Small intestine (tissue), 7 donors: ENCODE measurements around the gene OSBPL3. TPM values are rescaled to one million over a fixed set of nuclear protein-coding genes. Genes with fewer than 3 reads are reported as not detected.

ENCODE experiments used
- DNase-seq, 2 donors: peaks; one replicate each; pipeline versions ENCODE4 v3.0.0 to v3.0.0-alpha.2; 2013
- FAIRE-seq: peaks from 2 replicates; lab custom pipeline; 2012; peaks lifted over from hg19 to GRCh38; lab: Jason Lieb, UNC
- H3K27ac ChIP-seq, 3 donors: one replicate each; pipeline ENCODE4 v1.5.1; 2013; ENCODE audit warnings: low read length in 2 of 3, mild to moderate bottlenecking in 2 of 3, control low read depth in 1 of 3, inconsistent platforms in 1 of 3, low read depth in 1 of 3, moderate library complexity in 1 of 3
- H3K27me3 ChIP-seq, 3 donors: one replicate each; pipeline ENCODE4 v1.6.1; 2013; ENCODE audit warnings: low read length in 3 of 3, inconsistent platforms in 1 of 3; ENCODE audit not compliant: control insufficient read depth in 3 of 3, insufficient read depth in 3 of 3
- H3K36me3 ChIP-seq, 3 donors: one replicate each; pipeline ENCODE4 v1.6.1; 2013; ENCODE audit warnings: low read length in 3 of 3, inconsistent platforms in 1 of 3, low read depth in 1 of 3, mild to moderate bottlenecking in 1 of 3, moderate library complexity in 1 of 3; ENCODE audit not compliant: control insufficient read depth in 3 of 3, insufficient read depth in 2 of 3
- H3K4me1 ChIP-seq, 3 donors: one replicate each; pipeline ENCODE4 v1.6.1; 2013; ENCODE audit warnings: low read length in 2 of 3, inconsistent platforms in 1 of 3, low read depth in 1 of 3, mild to moderate bottlenecking in 1 of 3, moderate library complexity in 1 of 3; ENCODE audit not compliant: control insufficient read depth in 3 of 3, insufficient read depth in 2 of 3
- H3K4me3 ChIP-seq, 3 donors: one replicate each; pipeline ENCODE4 v1.5.1; 2013; ENCODE audit warnings: low read length in 3 of 3, control low read depth in 1 of 3, inconsistent platforms in 1 of 3, low read depth in 1 of 3, mild to moderate bottlenecking in 1 of 3, moderate library complexity in 1 of 3
- H3K9me3 ChIP-seq, 2 donors: one replicate each; pipeline ENCODE4 v1.6.1; 2013; ENCODE audit warnings: low read depth in 1 of 2, low read length in 1 of 2; ENCODE audit not compliant: control insufficient read depth in 2 of 2, insufficient read depth in 1 of 2
- WGBS, 3 donors: extraction: QIAGEN DNeasy Blood & Tissue Kit; methylation state at CpG; one replicate each; pipeline ENCODE4 v1.1.7; 2013; 5-methylcytosine and 5-hydroxymethylcytosine counted together
- polyA plus RNA-seq, 4 donors: library from polyadenylated mRNA; stranded (reverse) in 3 of 4; unstranded in 1 of 4; fragments of 200-250 nt in 3 of 4; fragments of 120-200 nt in 1 of 4; gene quantifications; one replicate each; pipeline versions ENCODE4 v1.2.1 to v1.2.3, GENCODE V29; 2013
- donor health status: healthy with polysubstance abuse.
- donor health status: control.
- donor health status: control.
- donor health status: Bipolar disorder and iron deficiency.
- donor health status: healthy.

Gene OSBPL3
- polyA plus RNA-seq, 4 donors, result 5.0 to 25.3 (median 14.7) TPM

- no peak for FAIRE-seq
- H3K27me3 ChIP-seq, result no peaks in the 10 kb centered on the region
- H3K27ac ChIP-seq, result no peak overlapping the region
- 71 to 83% (median 74%) methylated on average over 4 of the region's 4 CpGs for WGBS, 3 donors
- DNase-seq, result no peak
- no peaks in the 10 kb centered on the region for H3K36me3 ChIP-seq
- H3K9me3 ChIP-seq, result no peaks in the 10 kb centered on the region
- H3K4me3 ChIP-seq, result no peak overlapping the region
- peaks cover 2 to 3% (median 3%) of the 10 kb centered on the region in 3 donors for H3K4me1 ChIP-seq
These were observed 4.2 kb downstream of the OSBPL3 start for GRCh38 chr7:24975644-24976260.

- Histone ChIP-seq H3K27me3 (no peaks in the 10 kb centered on the region), H3K27ac (no peak overlapping the region), H3K36me3 (no peaks in the 10 kb centered on the region), H3K4me3 (no peak overlapping the region), H3K4me1 (peaks cover 0 to 3% (median 2%) of the 10 kb centered on the region in 3 donors), H3K9me3 (no peaks in the 10 kb centered on the region)
- 81 to 92% (median 90%) methylated on average over 3 of the region's 3 CpGs for WGBS, 3 donors
- DNase-seq (no peak), FAIRE-seq (no peak)
These were observed 4.8 kb downstream of the OSBPL3 start for GRCh38 chr7:24975172-24975571.

- H3K27ac ChIP-seq, result no peak overlapping the region
- H3K9me3 ChIP-seq, result no peaks in the 10 kb centered on the region
- 83 to 89% (median 89%) methylated on average over 15 of the region's 15 CpGs for WGBS, 3 donors
- no peak overlapping the region for H3K4me3 ChIP-seq
- no peak for DNase-seq
- H3K27me3 ChIP-seq, result no peaks in the 10 kb centered on the region
- peaks cover 0 to 3% (median 2%) of the 10 kb centered on the region in 3 donors for H3K4me1 ChIP-seq
- no peaks in the 10 kb centered on the region for H3K36me3 ChIP-seq
- no peak for FAIRE-seq
These were observed 5.7 kb downstream of the OSBPL3 start for GRCh38 chr7:24974026-24974832.

GRCh38 chr7:24972991-24973390 lies 7.0 kb downstream of the OSBPL3 start:
- no peak overlapping the region for H3K27ac ChIP-seq

GRCh38 chr7:24972166-24972477 lies 7.9 kb downstream of the OSBPL3 start:
- Histone ChIP-seq H3K4me3 (no peak overlapping the region), H3K27ac (no peak overlapping the region), H3K4me1 (peaks cover 0 to 3% (median 3%) of the 10 kb centered on the region in 3 donors), H3K27me3 (no peaks in the 10 kb centered on the region), H3K36me3 (no peaks in the 10 kb centered on the region), H3K9me3 (no peaks in the 10 kb centered on the region)
- no peak for FAIRE-seq
- DNase-seq, result no peak
- 78 to 92% (median 84%) methylated on average over 1 of the region's 1 CpG for WGBS, 3 donors

More at GRCh38 chr7:24972991-24973390, 7.0 kb downstream of the OSBPL3 start:
- no peaks in the 10 kb centered on the region for H3K27me3 ChIP-seq
- no peak for FAIRE-seq
- H3K4me1 ChIP-seq, result peaks cover 0 to 3% (median 2%) of the 10 kb centered on the region in 3 donors
- no peaks in the 10 kb centered on the region for H3K9me3 ChIP-seq
- DNase-seq, result no peak
- H3K36me3 ChIP-seq, result no peaks in the 10 kb centered on the region
- H3K4me3 ChIP-seq, result no peak overlapping the region

- DNase-seq (peak in 1 of 2 donors; percentile 37), FAIRE-seq (no peak)
- Histone ChIP-seq H3K4me3 (no peak overlapping the region), H3K4me1 (peaks cover 0 to 2% (median 0%) of the 10 kb centered on the region in 3 donors), H3K9me3 (no peaks in the 10 kb centered on the region), H3K27ac (no peak overlapping the region), H3K27me3 (no peaks in the 10 kb centered on the region), H3K36me3 (no peaks in the 10 kb centered on the region)
- 76 to 77% (median 76%) methylated on average over 9 of the region's 9 CpGs for WGBS, 3 donors
These were observed 8.4 kb downstream of the OSBPL3 start for GRCh38 chr7:24971333-24972165.

- Histone ChIP-seq H3K36me3 (no peaks in the 10 kb centered on the region), H3K4me1 (peaks cover 0 to 2% (median 2%) of the 10 kb centered on the region in 3 donors), H3K27ac (no peak overlapping the region), H3K27me3 (no peaks in the 10 kb centered on the region), H3K4me3 (no peak overlapping the region), H3K9me3 (no peaks in the 10 kb centered on the region)
- FAIRE-seq (no peak), DNase-seq (no peak)
- 76 to 84% (median 77%) methylated on average over 4 of the region's 4 CpGs for WGBS, 3 donors
These were observed 9.3 kb downstream of the OSBPL3 start for GRCh38 chr7:24970676-24971075.

- peaks cover 0 to 4% (median 2%) of the 10 kb centered on the region in 3 donors for H3K4me1 ChIP-seq
- no peak for DNase-seq
- no peak overlapping the region for H3K4me3 ChIP-seq
- H3K27ac ChIP-seq, result no peak overlapping the region
- no peaks in the 10 kb centered on the region for H3K36me3 ChIP-seq
- no peak for FAIRE-seq
- 86 to 93% (median 92%) methylated on average over 9 of the region's 9 CpGs for WGBS, 3 donors
- H3K27me3 ChIP-seq, result no peaks in the 10 kb centered on the region
- no peaks in the 10 kb centered on the region for H3K9me3 ChIP-seq
These were observed 11.8 kb downstream of the OSBPL3 start for GRCh38 chr7:24968165-24968564.
